Measurements from ENCODE around the gene TRMT2A.

- TF ChIP-seq CTCF (IDR thresholded peaks at IDR 0.05) (no peak), EZH2 (IDR thresholded peaks at IDR 0.05) (no peak), EZH2phosphoT487 (IDR thresholded peaks at IDR 0.05) (no peak)
Observed at GRCh38 chr22:20064140-20064480, 52.9 kb downstream of the TRMT2A start.
